ENCODE measurements around the gene SPPL2A.

The SPPL2A gene

DNA sequence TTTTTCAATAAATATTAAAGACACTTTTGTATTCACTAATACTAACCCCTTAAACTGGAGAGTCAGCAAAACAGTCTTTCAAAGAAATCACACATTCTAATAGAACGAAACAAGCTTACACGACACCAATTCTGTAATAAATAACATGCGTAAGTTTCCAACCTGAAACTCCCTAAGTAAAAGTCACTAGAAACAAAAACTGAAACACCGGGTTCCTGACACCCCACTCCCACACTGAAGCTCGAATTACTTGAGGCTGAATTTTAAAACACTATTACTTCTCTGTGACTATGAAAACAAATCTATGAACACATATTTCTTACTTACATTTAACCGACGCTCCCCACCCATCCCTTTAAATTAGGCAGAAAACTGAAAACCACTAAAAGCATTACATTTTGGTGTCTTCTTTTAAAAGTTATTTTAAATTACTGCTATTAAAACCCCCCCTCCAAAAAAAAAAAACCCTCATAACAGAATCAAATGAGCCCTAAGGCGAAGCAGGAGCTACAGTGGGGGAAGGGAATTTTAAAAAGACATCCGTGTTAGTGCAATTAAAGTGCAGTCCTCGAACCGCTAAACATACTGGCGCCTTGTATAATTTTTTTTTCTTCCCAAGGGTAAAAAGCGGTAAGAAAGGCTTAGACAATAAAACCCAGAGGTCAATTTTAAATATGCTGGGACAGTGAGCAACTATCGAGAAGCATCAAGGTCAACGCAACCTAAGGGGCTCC, 878 bp downstream of the SPPL2A start:
- Histone ChIP-seq H3K4me3 (ENCODE audit: low read depth, low read length) (peak overlapping the region; percentile 75), H3K27ac (peak overlapping the region; percentile 77), H3K27me3 (replicated peaks) (no peaks in the 10 kb centered on the region), H3K36me3 (replicated peaks) (no peaks in the 10 kb centered on the region)
- in situ Hi-C loops (cut with HindIII; ENCODE audit: low pct_ligation_motif_present, low sequenced_read_pairs), result no loop called here
- DNase-seq, result no peak
- TF ChIP-seq, protein P1, sequence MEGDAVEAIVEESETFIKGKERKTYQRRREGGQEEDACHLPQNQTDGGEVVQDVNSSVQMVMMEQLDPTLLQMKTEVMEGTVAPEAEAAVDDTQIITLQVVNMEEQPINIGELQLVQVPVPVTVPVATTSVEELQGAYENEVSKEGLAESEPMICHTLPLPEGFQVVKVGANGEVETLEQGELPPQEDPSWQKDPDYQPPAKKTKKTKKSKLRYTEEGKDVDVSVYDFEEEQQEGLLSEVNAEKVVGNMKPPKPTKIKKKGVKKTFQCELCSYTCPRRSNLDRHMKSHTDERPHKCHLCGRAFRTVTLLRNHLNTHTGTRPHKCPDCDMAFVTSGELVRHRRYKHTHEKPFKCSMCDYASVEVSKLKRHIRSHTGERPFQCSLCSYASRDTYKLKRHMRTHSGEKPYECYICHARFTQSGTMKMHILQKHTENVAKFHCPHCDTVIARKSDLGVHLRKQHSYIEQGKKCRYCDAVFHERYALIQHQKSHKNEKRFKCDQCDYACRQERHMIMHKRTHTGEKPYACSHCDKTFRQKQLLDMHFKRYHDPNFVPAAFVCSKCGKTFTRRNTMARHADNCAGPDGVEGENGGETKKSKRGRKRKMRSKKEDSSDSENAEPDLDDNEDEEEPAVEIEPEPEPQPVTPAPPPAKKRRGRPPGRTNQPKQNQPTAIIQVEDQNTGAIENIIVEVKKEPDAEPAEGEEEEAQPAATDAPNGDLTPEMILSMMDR (IDR thresholded peaks at IDR 0.05; ENCODE audit: low read depth, low read length, missing control alignments), result no peak

DNA sequence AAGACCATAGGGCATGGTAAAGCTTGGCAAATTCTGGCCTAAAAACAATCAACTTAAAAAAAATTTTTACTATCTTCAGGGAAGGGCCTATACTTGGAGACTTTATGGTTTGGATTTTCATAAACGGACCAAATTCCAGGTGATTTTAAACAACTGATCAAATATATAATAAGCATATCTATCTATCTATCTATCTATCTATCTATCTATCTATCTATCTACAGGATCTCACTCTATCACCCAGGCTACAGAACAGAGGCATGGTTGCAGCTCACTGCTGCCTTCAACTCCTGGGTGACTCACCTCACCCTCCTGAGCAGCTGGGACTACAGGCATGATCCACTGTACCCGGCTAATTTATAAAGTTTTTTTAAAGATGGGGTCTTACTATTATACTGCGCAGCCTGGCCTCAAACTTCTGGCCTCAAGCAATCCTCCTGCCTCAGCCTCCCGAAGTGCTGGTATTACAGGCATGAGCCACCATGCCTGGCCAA, 6.7 kb downstream of the SPPL2A start:
- in situ Hi-C loops (cut with HindIII; ENCODE audit: low pct_ligation_motif_present, low sequenced_read_pairs), result no loop called here
- H3K27ac ChIP-seq, result no peak overlapping the region
- DNase-seq, result peak; percentile 16
- TF ChIP-seq, protein P1 (IDR thresholded peaks at IDR 0.05; ENCODE audit: low read depth, low read length, missing control alignments), result no peak
- no peaks in the 10 kb centered on the region for H3K27me3 ChIP-seq (replicated peaks)
- H3K4me3 ChIP-seq (ENCODE audit: low read depth, low read length), result no peak overlapping the region
- no peaks in the 10 kb centered on the region for H3K36me3 ChIP-seq (replicated peaks)

DNA sequence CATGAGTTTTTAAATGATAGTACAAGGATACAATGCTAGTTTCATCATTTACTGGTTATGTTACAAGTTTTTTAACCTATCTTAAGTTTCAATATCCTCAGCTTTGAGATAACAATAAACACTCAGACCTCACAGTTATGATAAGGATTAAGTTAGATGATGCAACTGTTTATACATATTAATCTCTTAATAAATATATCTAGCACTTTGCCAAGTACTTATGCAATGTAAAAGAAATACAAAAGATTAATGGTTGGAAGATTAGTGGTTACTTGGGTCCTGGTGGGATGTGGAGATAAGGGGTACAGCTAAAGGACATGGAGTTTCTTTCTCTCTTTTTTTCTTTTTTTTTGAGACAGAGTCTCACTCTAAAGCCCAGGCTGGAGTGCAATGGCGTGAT, 12.0 kb downstream of the SPPL2A start:
- Histone ChIP-seq H3K27me3 (replicated peaks) (no peaks in the 10 kb centered on the region), H3K4me3 (ENCODE audit: low read depth, low read length) (no peak overlapping the region), H3K27ac (no peak overlapping the region), H3K36me3 (replicated peaks) (peaks cover 2% of the 10 kb centered on the region)
- in situ Hi-C loops (cut with HindIII; ENCODE audit: low pct_ligation_motif_present, low sequenced_read_pairs), result no loop called here
- DNase-seq, result no peak
- TF ChIP-seq, protein P1 (IDR thresholded peaks at IDR 0.05; ENCODE audit: low read depth, low read length, missing control alignments), result no peak

- in situ Hi-C loops (cut with HindIII; ENCODE audit: low pct_ligation_motif_present, low sequenced_read_pairs), result no loop called here
These were observed 14.1 kb downstream of the SPPL2A start for GRCh38 chr15:50751394-50751793.

GRCh38 chr15:50750227-50750705, 15.2 kb downstream of the SPPL2A start:
- Histone ChIP-seq H3K36me3 (replicated peaks) (peaks cover 4% of the 10 kb centered on the region), H3K27ac (no peak overlapping the region), H3K4me3 (ENCODE audit: low read depth, low read length) (no peak overlapping the region), H3K27me3 (replicated peaks) (no peaks in the 10 kb centered on the region)
- TF ChIP-seq, protein P1 (IDR thresholded peaks at IDR 0.05; ENCODE audit: low read depth, low read length, missing control alignments), result no peak
- in situ Hi-C loops (cut with HindIII; ENCODE audit: low pct_ligation_motif_present, low sequenced_read_pairs), result no loop called here
- DNase-seq, result no peak

More at GRCh38 chr15:50751394-50751793, 14.1 kb downstream of the SPPL2A start:
- TF ChIP-seq, protein P1 (IDR thresholded peaks at IDR 0.05; ENCODE audit: low read depth, low read length, missing control alignments), result no peak
- H3K4me3 ChIP-seq (ENCODE audit: low read depth, low read length), result no peak overlapping the region
- DNase-seq, result no peak
- H3K27ac ChIP-seq, result no peak overlapping the region
- no peaks in the 10 kb centered on the region for H3K27me3 ChIP-seq (replicated peaks)
- peaks cover 4% of the 10 kb centered on the region for H3K36me3 ChIP-seq (replicated peaks)
